K562 (cell line): ENCODE results near the gene USHBP1. TPM values are rescaled to one million over a fixed set of nuclear protein-coding genes. Genes with fewer than 3 reads are reported as not detected.

ENCODE experiments used
- ATAC-seq: fragments of 200-7000 bp; cut with Tn5 transposase; 3 replicates; pipeline ENCODE4 v1.9.1; 2020; ENCODE audit warnings: moderate library complexity
- BruUV-seq: library from RNA; stranded (reverse); fragments of 400-500 nt; replicated peaks from 2 replicates; lab custom pipeline; 2021; lab: Mats Ljungman, UMichigan
- CTCF ChIA-PET: fragments of 300-600 bp; formaldehyde crosslinking; extraction: SDS; loops from one replicate; lab custom pipeline; 2021; ENCODE audit warnings: low intra/inter-chr PET ratio; lab: Yijun Ruan, JAX
- POLR2A ChIA-PET: fragments of 300-600, 350-650 bp; sonication (Branson Sonifier 250); formaldehyde crosslinking; extraction: SDS; loops from one replicate; lab custom pipeline; 2021; ENCODE audit warnings: antibody characterized with exemption, inconsistent platforms; lab: Yijun Ruan, JAX
- DNase-seq, 4 experiments: peaks; one replicate each; pipeline versions ENCODE4 v3.0.0 to v3.0.0-alpha.2; 2011 to 2018; ENCODE audit warnings: low spot score in 3 of 4, mixed read lengths in 3 of 4; ENCODE audit errors: extremely low read depth in 1 of 4
- FAIRE-seq: peaks from 2 replicates; lab custom pipeline; 2011; peaks lifted over from hg19 to GRCh38; lab: Jason Lieb, UNC
- H2AFZ ChIP-seq: 2 replicates; pipeline ENCODE4 v1.6.0; 2011; ENCODE audit warnings: low read depth, low read length, control low read depth, inconsistent platforms
- H3K27ac ChIP-seq: fragments of 200-600 bp; 3 replicates; pipeline ENCODE4 v1.8.0; 2011; ENCODE audit warnings: low read depth, mild to moderate bottlenecking, control low read depth, inconsistent platforms, low read length, moderate library complexity, mixed read lengths; ENCODE audit errors: extremely low read depth
- H3K27me3 ChIP-seq, 2 experiments: fragments of 300-600 bp in 1 of 2; 2 replicates in 1 of 2; 3 replicates in 1 of 2; pipeline versions ENCODE4 v1.6.0 to v1.8.0; 2011; ENCODE audit warnings: inconsistent platforms in 2 of 2, low read length in 2 of 2, mild to moderate bottlenecking in 1 of 2, mixed read lengths in 1 of 2, moderate library complexity in 1 of 2; ENCODE audit not compliant: control insufficient read depth in 2 of 2, insufficient read depth in 2 of 2
- H3K36me3 ChIP-seq: fragments of 300-600 bp; 3 replicates; pipeline ENCODE4 v1.8.0; 2011; ENCODE audit warnings: mild to moderate bottlenecking, low read length, inconsistent platforms; ENCODE audit not compliant: control insufficient read depth, insufficient read depth
- H3K4me1 ChIP-seq, 2 experiments: fragments of 200-600 bp in 1 of 2; replicated peaks in 1 of 2; 2 replicates in 1 of 2; 3 replicates in 1 of 2; pipeline versions ENCODE4 v1.5.1 to v1.8.0; 2011; ENCODE audit warnings: inconsistent platforms in 2 of 2, low read length in 2 of 2, mild to moderate bottlenecking in 1 of 2, mixed read lengths in 1 of 2, moderate library complexity in 1 of 2; ENCODE audit not compliant: control insufficient read depth in 2 of 2, insufficient read depth in 2 of 2
- H3K4me2 ChIP-seq: 2 replicates; pipeline ENCODE4 v1.6.1; 2011; ENCODE audit warnings: low read length, control low read depth, inconsistent platforms, mixed read lengths; ENCODE audit not compliant: insufficient read depth
- H3K4me3 ChIP-seq: fragments of 200-600 bp; sonication (generic), shearing (Covaris generic); 2 replicates; pipeline ENCODE4 v1.5.1; 2016; ENCODE audit warnings: control low read depth, inconsistent platforms
- H3K79me2 ChIP-seq: fragments of 200-600 bp; 3 replicates; pipeline ENCODE4 v1.8.0; 2011; ENCODE audit warnings: low read length, inconsistent platforms; ENCODE audit not compliant: control insufficient read depth, insufficient read depth
- H3K9ac ChIP-seq, 2 experiments: 2 replicates each; pipeline versions ENCODE4 v1.6.0 to v1.6.1; 2011; ENCODE audit warnings: low read depth in 2 of 2, low read length in 2 of 2, control low read depth in 1 of 2, inconsistent platforms in 1 of 2, mild to moderate bottlenecking in 1 of 2, mixed read lengths in 1 of 2; ENCODE audit not compliant: insufficient read depth in 1 of 2
- H3K9me1 ChIP-seq: one replicate; pipeline ENCODE4 v1.6.0; 2011; ENCODE audit warnings: inconsistent platforms, mild to moderate bottlenecking, low read length, moderate library complexity; ENCODE audit not compliant: control insufficient read depth, insufficient read depth
- H3K9me3 ChIP-seq: replicated peaks from 2 replicates; pipeline ENCODE4 v1.5.1; 2011; ENCODE audit warnings: low read depth, low read length, inconsistent platforms; ENCODE audit not compliant: control insufficient read depth, insufficient read depth
- H4K20me1 ChIP-seq: replicated peaks from 2 replicates; pipeline ENCODE4 v1.6.1; 2011; ENCODE audit warnings: low read length, inconsistent platforms, mixed read lengths; ENCODE audit not compliant: control insufficient read depth, insufficient read depth
- DMBX1 ChIP-seq: fragments of 250-450 bp; sonication (Bioruptor Pico); IDR thresholded peaks from 2 replicates; pipeline ENCODE4 v1.8.0; 2022; ENCODE audit warnings: inconsistent platforms, mild to moderate bottlenecking, moderate library complexity, borderline replicate concordance
- VEZF1 ChIP-seq: fragments of 200-800 bp; sonication (Bioruptor generic); IDR thresholded peaks from 2 replicates; pipeline ENCODE4 v1.6.1; 2017; ENCODE audit warnings: missing genetic modification characterization, missing compliant biosample characterization
- WGBS: fragments of 100-300 bp; shearing (Covaris generic); methylation state at CpG from one replicate; pipeline ENCODE4 v1.1.6; 2016; ENCODE audit warnings: low coverage, mixed read lengths; ENCODE audit not compliant: insufficient coverage; ENCODE audit errors: missing lambda C conversion rate; 5-methylcytosine and 5-hydroxymethylcytosine counted together
- in situ Hi-C: fragments of 300-500 bp; cut with MboI; formaldehyde crosslinking; loops from 4 replicates; pipeline ENCODE4 v1.15.0; 2018; ENCODE audit warnings: inconsistent platforms, mixed read lengths
- intact Hi-C: fragments of 100-400 bp; cut with micrococcal nuclease; formaldehyde crosslinking; loops from 2 replicates; pipeline ENCODE4 v1.14.2; 2022
- polyA plus RNA-seq, 8 experiments: library from polyadenylated mRNA; depleted of rRNA in 4 of 8; stranded (reverse) in 5 of 8; unstranded in 3 of 8; fragments of >200 nt; fragmentation: Nextera tagmentation in 2 of 8; fragmentation: Illumina TruSeq in 1 of 8; extraction: Ambion mirVana in 2 of 8; extraction: Trizol in 1 of 8; gene quantifications; 2 replicates each; pipeline versions ENCODE4 v1.2.1 to v1.2.3, GENCODE V29; 2011 to 2014; ENCODE audit warnings: inconsistent platforms in 1 of 8, missing spikeins in 1 of 8
- total RNA-seq, 7 experiments: library from RNA; depleted of rRNA in 6 of 7; stranded (reverse); fragments of >200 nt in 6 of 7; fragmentation: Illumina TruSeq in 2 of 7; extraction: Trizol in 2 of 7; gene quantifications; 2 replicates each; pipeline versions ENCODE4 v1.2.1 to v1.2.3, GENCODE V29; 2011 to 2021; ENCODE audit warnings: low replicate concordance in 1 of 7

The USHBP1 gene
- total and polyA plus RNA-seq, 9 of the 15 experiments (the other 6 are each of a cell fraction or from before 2014, with no cell fraction given) = 0.03 to 0.10 (median 0.05) TPM; not detected in 5

GRCh38 chr19:17281391-17282304 lies 17.1 kb upstream of the USHBP1 start, which contains the start of gene ANKLE1 (continued):
- TF ChIP-seq VEZF1 = no peak

- H3K9me3 ChIP-seq = no peaks in the 10 kb centered on the region
- in situ Hi-C loops = loop anchor here (5.0 kb wide), 1 partner anchor 77 kb away; no protein-coding TSS in a partner anchor
- H3K27me3 ChIP-seq = no peaks in the 10 kb centered on the region
- no peak overlapping the region for H3K4me3 ChIP-seq
- DNase-seq = no peak
- H3K9ac ChIP-seq = no peak overlapping the region
- H4K20me1 ChIP-seq = peaks cover 6% of the 10 kb centered on the region; the same call in 1 of the 2 replicates
- TF ChIP-seq DMBX1 (CRISPR knock-in tag) = no peak
- no peak for ATAC-seq
- peaks cover 47% of the 10 kb centered on the region; the same call in 2 of the 3 replicates for H3K36me3 ChIP-seq
- peaks cover 5% of the 10 kb centered on the region; the same call in 2 of the 3 replicates for H3K79me2 ChIP-seq
- FAIRE-seq = no peak
- H3K9me1 ChIP-seq = peaks cover 3% of the 10 kb centered on the region
- CTCF ChIA-PET = no interaction called here
- POLR2A ChIA-PET = interaction anchor here (0.6 to 0.9 kb wide), 6 partner anchors 11 to 652 kb away, joined by 3 to 5 read pairs (median 4); partner anchors contain the start of genes BABAM1 and MED26
- intact Hi-C loops = no loop called here
- no peak overlapping the region for H2AFZ ChIP-seq
- no peak overlapping the region for H3K4me2 ChIP-seq
- no peak overlapping the region for H3K27ac ChIP-seq
- 87% methylated on average over 3 of the region's 3 CpGs for WGBS
- BruUV-seq = no TSS peak
- H3K4me1 ChIP-seq = peaks cover 0 to 24% of the 10 kb centered on the region in 2 experiments; a peak in 4 of 5 replicates
These were observed 14.9 kb upstream of the USHBP1 start for GRCh38 chr19:17279436-17279835.
